ENCODE data around the gene NFIB. TPM values are rescaled to one million over a fixed set of nuclear protein-coding genes. Genes with fewer than 3 reads are reported as not detected.

The NFIB gene
- polyA plus RNA-seq, 1 donor (not counting 4 experiments of a cell fraction or from before 2014, with no cell fraction given) = 8.9 TPM

DNA sequence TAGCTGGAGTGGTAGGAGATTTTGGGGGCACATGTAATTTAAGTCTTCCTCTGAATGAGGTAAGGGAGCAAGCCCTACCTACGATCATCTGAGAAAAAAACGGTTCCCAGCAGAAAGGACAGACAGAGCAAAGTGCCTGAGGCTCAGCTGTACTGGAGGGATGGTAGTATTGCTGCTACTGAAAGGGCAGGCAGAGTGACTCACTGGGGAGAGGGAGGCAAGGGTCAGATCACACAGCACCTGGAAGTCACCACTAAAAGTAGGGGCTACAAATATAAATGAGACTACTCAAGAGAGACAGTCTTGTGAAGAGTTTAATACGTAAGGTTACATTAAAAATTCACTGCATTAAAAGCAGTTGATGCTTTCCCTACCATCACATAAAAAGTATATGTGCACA lies 75.9 kb downstream of the NFIB start:
- Histone ChIP-seq H3K9me1 (ENCODE audit: control insufficient read depth, extremely low read depth, insufficient read depth, low read length) (no peaks in the 10 kb centered on the region), H3K27ac (ENCODE audit: control insufficient read depth, insufficient read depth, low read length) (peak overlapping the region; percentile 59), H2AFZ (ENCODE audit: control insufficient read depth, low read length) (no peak overlapping the region), H3K36me3 (ENCODE audit: control insufficient read depth in 2 of 2, extremely low read depth in 1 of 2, insufficient read depth in 2 of 2, low read length in 2 of 2) (peaks cover 0 to 2% of the 10 kb centered on the region in 2 experiments), H3K79me2 (ENCODE audit: control insufficient read depth, insufficient read depth, low read length) (peaks cover 34% of the 10 kb centered on the region), H3K4me3 (ENCODE audit: control insufficient read depth in 2 of 3, extremely low read depth in 1 of 3, insufficient read depth in 2 of 3, low read depth in 1 of 3, low read length in 3 of 3) (peak overlapping the region in 2 of 3 experiments; percentile 20 to 43), H3K27me3 (ENCODE audit: control insufficient read depth, extremely low read depth, insufficient read depth, low read length) (no peaks in the 10 kb centered on the region), H3K9me3 (ENCODE audit: control insufficient read depth, low read depth, low read length) (no peaks in the 10 kb centered on the region), H3K4me2 (ENCODE audit: control insufficient read depth, extremely low read depth, insufficient read depth, low read depth, low read length) (peak overlapping the region; percentile 68), H4K20me1 (ENCODE audit: control insufficient read depth, extremely low read depth, insufficient read depth, low read length) (no peaks in the 10 kb centered on the region), H3K9ac (ENCODE audit: control insufficient read depth, extremely low read depth, insufficient read depth, low read length) (peak overlapping the region; percentile 46), H3K4me1 (ENCODE audit: control insufficient read depth, extremely low read depth, insufficient read depth, low read length) (peaks cover 37% of the 10 kb centered on the region)
- FAIRE-seq = no peak
- DNase-seq (ENCODE audit: low read depth, low spot score) = no peak
- no peak for TF ChIP-seq EZH2 (IDR thresholded peaks at IDR 0.05; ENCODE audit: low read length)
- TF ChIP-seq, protein P1, sequence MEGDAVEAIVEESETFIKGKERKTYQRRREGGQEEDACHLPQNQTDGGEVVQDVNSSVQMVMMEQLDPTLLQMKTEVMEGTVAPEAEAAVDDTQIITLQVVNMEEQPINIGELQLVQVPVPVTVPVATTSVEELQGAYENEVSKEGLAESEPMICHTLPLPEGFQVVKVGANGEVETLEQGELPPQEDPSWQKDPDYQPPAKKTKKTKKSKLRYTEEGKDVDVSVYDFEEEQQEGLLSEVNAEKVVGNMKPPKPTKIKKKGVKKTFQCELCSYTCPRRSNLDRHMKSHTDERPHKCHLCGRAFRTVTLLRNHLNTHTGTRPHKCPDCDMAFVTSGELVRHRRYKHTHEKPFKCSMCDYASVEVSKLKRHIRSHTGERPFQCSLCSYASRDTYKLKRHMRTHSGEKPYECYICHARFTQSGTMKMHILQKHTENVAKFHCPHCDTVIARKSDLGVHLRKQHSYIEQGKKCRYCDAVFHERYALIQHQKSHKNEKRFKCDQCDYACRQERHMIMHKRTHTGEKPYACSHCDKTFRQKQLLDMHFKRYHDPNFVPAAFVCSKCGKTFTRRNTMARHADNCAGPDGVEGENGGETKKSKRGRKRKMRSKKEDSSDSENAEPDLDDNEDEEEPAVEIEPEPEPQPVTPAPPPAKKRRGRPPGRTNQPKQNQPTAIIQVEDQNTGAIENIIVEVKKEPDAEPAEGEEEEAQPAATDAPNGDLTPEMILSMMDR (optimal IDR thresholded peaks at IDR 0.05 in 1 of 3, IDR thresholded peaks at IDR 0.05 in 1 of 3, conservative IDR thresholded peaks at IDR 0.05 in 1 of 3; ENCODE audit: extremely low read depth in 1 of 3, insufficient read depth in 2 of 3, low read length in 3 of 3) = no peak
- dilution Hi-C loops (cut with MboI; ENCODE audit: extremely low pct_ligation_motif_present, low sequenced_read_pairs) = no loop called here

DNA sequence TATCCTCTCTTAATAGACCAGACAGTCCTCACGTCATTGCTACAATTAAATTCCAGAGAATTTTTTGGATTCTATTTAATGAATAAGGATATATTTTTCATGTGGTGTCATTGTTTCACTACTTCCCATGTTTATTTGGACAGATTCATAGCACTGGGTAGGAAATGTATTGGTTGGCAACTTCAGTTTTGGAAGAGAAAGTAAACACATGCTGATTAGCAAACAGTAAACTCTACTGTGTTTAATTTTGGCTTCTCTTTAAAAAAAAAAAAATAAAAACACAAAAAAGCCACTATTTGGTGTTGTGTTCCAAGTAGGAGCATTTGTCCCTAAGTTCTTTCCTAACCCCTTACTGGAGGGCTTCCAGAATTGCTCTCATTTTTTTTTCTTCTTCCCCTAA lies 77.3 kb downstream of the NFIB start:
- TF ChIP-seq, protein P1 (optimal IDR thresholded peaks at IDR 0.05 in 1 of 3, IDR thresholded peaks at IDR 0.05 in 1 of 3, conservative IDR thresholded peaks at IDR 0.05 in 1 of 3; ENCODE audit: extremely low read depth in 1 of 3, insufficient read depth in 2 of 3, low read length in 3 of 3) = no peak
- no peak for TF ChIP-seq EZH2 (IDR thresholded peaks at IDR 0.05; ENCODE audit: low read length)
- H3K36me3 ChIP-seq (ENCODE audit: control insufficient read depth in 2 of 2, extremely low read depth in 1 of 2, insufficient read depth in 2 of 2, low read length in 2 of 2) = peaks cover 0 to 2% of the 10 kb centered on the region in 2 experiments
- no peaks in the 10 kb centered on the region for H3K9me1 ChIP-seq (ENCODE audit: control insufficient read depth, extremely low read depth, insufficient read depth, low read length)
- H3K27ac ChIP-seq (ENCODE audit: control insufficient read depth, insufficient read depth, low read length) = no peak overlapping the region
- no peak for DNase-seq (ENCODE audit: low read depth, low spot score)
- H3K9me3 ChIP-seq (ENCODE audit: control insufficient read depth, low read depth, low read length) = no peaks in the 10 kb centered on the region
- H3K4me1 ChIP-seq (ENCODE audit: control insufficient read depth, extremely low read depth, insufficient read depth, low read length) = peaks cover 37% of the 10 kb centered on the region
- H4K20me1 ChIP-seq (ENCODE audit: control insufficient read depth, extremely low read depth, insufficient read depth, low read length) = no peaks in the 10 kb centered on the region
- dilution Hi-C loops (cut with MboI; ENCODE audit: extremely low pct_ligation_motif_present, low sequenced_read_pairs) = no loop called here
- H3K79me2 ChIP-seq (ENCODE audit: control insufficient read depth, insufficient read depth, low read length) = peaks cover 30% of the 10 kb centered on the region
- no peak overlapping the region for H3K4me3 ChIP-seq (ENCODE audit: control insufficient read depth in 2 of 3, extremely low read depth in 1 of 3, insufficient read depth in 2 of 3, low read depth in 1 of 3, low read length in 3 of 3)
- no peak overlapping the region for H3K4me2 ChIP-seq (ENCODE audit: control insufficient read depth, extremely low read depth, insufficient read depth, low read depth, low read length)
- no peak overlapping the region for H3K9ac ChIP-seq (ENCODE audit: control insufficient read depth, extremely low read depth, insufficient read depth, low read length)
- no peak overlapping the region for H2AFZ ChIP-seq (ENCODE audit: control insufficient read depth, low read length)
- H3K27me3 ChIP-seq (ENCODE audit: control insufficient read depth, extremely low read depth, insufficient read depth, low read length) = no peaks in the 10 kb centered on the region
- no peak for FAIRE-seq

Data from keratinocyte (primary cell).